ENCODE data around the gene METTL1.
A peak's percentile ranks its signal among the peaks of the same experiment; 100 is the strongest.
"Not testable (repeated sequence)": the region's sequence is repeated elsewhere in the genome, so short reads cannot be mapped to it uniquely, and the experiment has no call there.

METTL1 gene

GRCh38 chr12:57726151-57726883 is 45.6 kb downstream of the METTL1 start:
- H3K9ac ChIP-seq (ENCODE audit: low read depth, low read length) = peak overlapping the region; percentile 63; the same call in 1 of the 2 replicates
- peaks cover 4% of the 10 kb centered on the region; the same call in 1 of the 2 replicates for H3K4me1 ChIP-seq (ENCODE audit: insufficient read depth, low read length)
- H3K9me3 ChIP-seq (ENCODE audit: control insufficient read depth, insufficient read depth, low read length) = no peaks in the 10 kb centered on the region
- no peaks in the 10 kb centered on the region for H3K36me3 ChIP-seq (ENCODE audit: insufficient read depth, low read length)

GRCh38 chr12:57725851-57726150 is 46.1 kb downstream of the METTL1 start:
- Histone ChIP-seq H3K4me1 (ENCODE audit: insufficient read depth, low read length) (peaks cover 4% of the 10 kb centered on the region; the same call in 1 of the 2 replicates), H3K9ac (ENCODE audit: low read depth, low read length) (peak overlapping the region; percentile 63; the same call in 1 of the 2 replicates), H3K36me3 (ENCODE audit: insufficient read depth, low read length) (no peaks in the 10 kb centered on the region), H3K9me3 (ENCODE audit: control insufficient read depth, insufficient read depth, low read length) (no peaks in the 10 kb centered on the region)

- Histone ChIP-seq H3K4me1 (ENCODE audit: insufficient read depth, low read length) (peaks cover 4% of the 10 kb centered on the region; the same call in 1 of the 2 replicates), H3K9me3 (ENCODE audit: control insufficient read depth, insufficient read depth, low read length) (no peaks in the 10 kb centered on the region), H3K36me3 (ENCODE audit: insufficient read depth, low read length) (no peaks in the 10 kb centered on the region), H3K9ac (ENCODE audit: low read depth, low read length) (peak overlapping the region; percentile 23; the same call in 1 of the 2 replicates)
These were observed 46.8 kb downstream of the METTL1 start for GRCh38 chr12:57724936-57725740.

DNA sequence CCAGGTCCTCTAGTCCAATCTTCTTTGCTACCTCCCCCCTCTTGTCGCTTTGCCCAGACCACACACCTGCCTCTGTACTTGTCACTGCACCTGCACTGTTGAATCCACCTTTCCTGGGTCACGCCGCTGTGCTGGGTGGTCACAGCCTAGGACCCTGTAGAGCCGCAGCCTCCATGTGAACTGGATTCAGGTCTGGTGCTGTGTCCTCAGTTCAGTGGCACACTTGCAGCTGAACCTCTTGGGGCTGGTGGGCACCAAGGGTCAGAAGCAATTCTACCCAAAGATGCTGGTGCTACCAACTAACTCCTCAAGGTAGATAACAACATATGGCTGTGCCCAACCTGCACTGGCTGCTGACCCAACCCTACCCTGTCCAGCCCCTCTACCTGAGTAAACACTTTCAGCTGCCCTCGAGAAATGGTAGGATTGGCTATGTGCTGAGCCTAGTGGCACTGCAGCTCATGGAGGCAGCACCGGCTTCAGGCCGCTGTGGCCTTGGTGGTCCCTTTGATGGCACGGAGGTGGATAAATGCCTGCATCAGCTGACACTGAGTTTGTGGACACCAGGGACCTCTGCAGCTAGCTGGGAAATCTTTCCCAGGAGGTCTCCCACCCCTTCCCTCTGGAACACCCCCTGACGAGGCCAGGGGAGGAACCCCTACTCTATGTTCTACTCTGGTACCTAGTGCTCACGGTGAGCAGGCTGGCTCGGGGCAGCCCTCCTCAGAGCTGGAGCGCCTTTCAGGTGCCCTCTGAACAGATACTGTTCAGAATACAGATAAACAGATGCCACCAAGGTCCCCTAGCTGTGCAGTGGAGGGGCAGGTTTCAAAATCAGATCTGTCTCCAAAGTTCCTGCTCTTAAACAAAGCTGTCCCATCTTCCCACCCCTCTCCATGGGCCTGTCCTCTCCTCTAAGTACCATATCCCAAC is 47.6 kb downstream of the METTL1 start:
- Histone ChIP-seq H3K9me3 (ENCODE audit: control insufficient read depth, insufficient read depth, low read length) (no peaks in the 10 kb centered on the region), H3K9ac (ENCODE audit: low read depth, low read length) (no peak overlapping the region), H3K4me1 (ENCODE audit: insufficient read depth, low read length) (peaks cover 4% of the 10 kb centered on the region; the same call in 1 of the 2 replicates), H3K36me3 (ENCODE audit: insufficient read depth, low read length) (no peaks in the 10 kb centered on the region)

GRCh38 chr12:57723630-57723962 is 48.3 kb downstream of the METTL1 start:
- Histone ChIP-seq H3K4me1 (ENCODE audit: insufficient read depth, low read length) (peaks cover 4% of the 10 kb centered on the region; the same call in 1 of the 2 replicates), H3K9me3 (ENCODE audit: control insufficient read depth, insufficient read depth, low read length) (no peaks in the 10 kb centered on the region), H3K9ac (ENCODE audit: low read depth, low read length) (no peak overlapping the region), H3K36me3 (ENCODE audit: insufficient read depth, low read length) (no peaks in the 10 kb centered on the region)

DNA sequence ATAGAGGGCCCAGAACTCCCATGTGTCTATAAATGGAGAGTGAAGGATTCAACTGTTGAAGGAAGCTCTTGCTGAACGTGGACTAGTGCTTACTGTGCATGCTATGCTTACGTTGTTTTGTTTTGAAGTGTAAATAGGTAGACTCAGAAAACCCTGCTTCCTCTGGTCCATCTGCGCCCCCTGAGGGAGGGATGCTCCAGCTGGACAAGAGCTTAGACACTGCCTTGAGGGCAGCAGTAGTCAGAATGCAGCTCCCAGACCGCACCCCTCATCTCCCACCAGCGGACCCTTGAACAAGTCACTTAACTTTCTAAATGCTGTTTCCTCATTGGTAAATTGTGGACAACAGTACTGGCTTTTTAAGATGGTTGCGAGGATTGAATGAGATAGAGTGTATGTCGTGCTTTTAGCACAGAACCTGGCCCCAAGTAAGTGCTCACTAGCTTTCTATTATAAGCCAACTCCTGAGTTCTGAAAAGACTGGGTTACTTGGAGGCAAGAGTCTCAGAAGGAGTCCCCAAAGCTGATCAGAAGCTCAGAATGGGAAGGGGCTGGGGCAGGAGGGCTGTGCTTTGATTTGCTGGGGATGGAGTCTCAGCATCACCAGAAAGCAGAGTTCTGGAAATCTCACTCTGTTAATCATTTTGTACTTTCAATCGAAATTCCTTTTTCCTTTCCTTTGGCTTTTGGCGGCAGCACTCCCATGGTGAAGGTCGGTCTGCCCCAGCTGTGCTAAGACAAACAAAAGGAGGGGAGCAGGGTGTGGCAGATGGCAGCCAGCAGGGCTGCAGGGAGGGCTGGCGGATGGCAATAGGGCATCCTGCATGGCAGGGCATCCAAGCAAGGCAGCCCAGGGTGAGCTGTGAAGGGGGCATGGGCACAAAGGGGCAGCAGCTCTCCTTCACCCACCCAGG is 48.9 kb downstream of the METTL1 start:
- no peak overlapping the region for H3K9ac ChIP-seq (ENCODE audit: low read depth, low read length)
- H3K9me3 ChIP-seq (ENCODE audit: control insufficient read depth, insufficient read depth, low read length) = no peaks in the 10 kb centered on the region
- peaks cover 4% of the 10 kb centered on the region; the same call in 1 of the 2 replicates for H3K4me1 ChIP-seq (ENCODE audit: insufficient read depth, low read length)
- no peaks in the 10 kb centered on the region for H3K36me3 ChIP-seq (ENCODE audit: insufficient read depth, low read length)

GRCh38 chr12:57721846-57722608 is 49.9 kb downstream of the METTL1 start:
- not testable (repeated sequence) for H3K4me1 ChIP-seq (ENCODE audit: insufficient read depth, low read length); H3K36me3 ChIP-seq (ENCODE audit: insufficient read depth, low read length); H3K9ac ChIP-seq (ENCODE audit: low read depth, low read length); H3K9me3 ChIP-seq (ENCODE audit: control insufficient read depth, insufficient read depth, low read length)

DNA sequence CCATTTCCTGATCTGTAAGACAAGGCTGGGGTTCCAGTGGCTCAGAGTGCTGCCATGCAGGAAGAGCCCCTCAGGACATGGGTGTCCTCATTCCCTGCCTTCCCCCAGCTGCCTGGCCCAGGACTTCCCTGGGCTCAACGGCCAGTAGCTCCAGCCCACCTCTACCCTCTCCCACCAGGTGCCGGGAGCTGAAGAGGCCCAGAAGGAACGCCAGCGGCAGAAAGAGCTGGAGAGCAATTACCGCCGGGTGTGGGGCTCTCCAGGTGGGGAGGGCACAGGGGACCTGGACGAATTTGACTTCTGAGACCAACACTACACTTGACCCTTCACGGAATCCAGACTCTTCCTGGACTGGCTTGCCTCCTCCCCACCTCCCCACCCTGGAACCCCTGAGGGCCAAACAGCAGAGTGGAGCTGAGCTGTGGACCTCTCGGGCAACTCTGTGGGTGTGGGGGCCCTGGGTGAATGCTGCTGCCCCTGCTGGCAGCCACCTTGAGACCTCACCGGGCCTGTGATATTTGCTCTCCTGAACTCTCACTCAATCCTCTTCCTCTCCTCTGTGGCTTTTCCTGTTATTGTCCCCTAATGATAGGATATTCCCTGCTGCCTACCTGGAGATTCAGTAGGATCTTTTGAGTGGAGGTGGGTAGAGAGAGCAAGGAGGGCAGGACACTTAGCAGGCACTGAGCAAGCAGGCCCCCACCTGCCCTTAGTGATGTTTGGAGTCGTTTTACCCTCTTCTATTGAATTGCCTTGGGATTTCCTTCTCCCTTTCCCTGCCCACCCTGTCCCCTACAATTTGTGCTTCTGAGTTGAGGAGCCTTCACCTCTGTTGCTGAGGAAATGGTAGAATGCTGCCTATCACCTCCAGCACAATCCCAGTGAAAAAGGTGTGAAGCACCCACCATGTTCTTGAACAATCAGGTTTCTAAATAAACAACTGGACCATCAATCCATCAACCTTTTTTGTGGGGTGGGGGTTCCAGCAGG is 51.0 kb downstream of the METTL1 start:
- Histone ChIP-seq H3K36me3 (ENCODE audit: insufficient read depth, low read length) (peaks cover 4% of the 10 kb centered on the region; the same call in 1 of the 2 replicates), H3K4me1 (ENCODE audit: insufficient read depth, low read length) (peaks cover 4% of the 10 kb centered on the region; the same call in 1 of the 2 replicates), H3K9me3 (ENCODE audit: control insufficient read depth, insufficient read depth, low read length) (no peaks in the 10 kb centered on the region), H3K9ac (ENCODE audit: low read depth, low read length) (no peak overlapping the region)

GRCh38 chr12:57719777-57720605 is 51.9 kb downstream of the METTL1 start:
- Histone ChIP-seq H3K9me3 (ENCODE audit: control insufficient read depth, insufficient read depth, low read length) (no peaks in the 10 kb centered on the region), H3K4me1 (ENCODE audit: insufficient read depth, low read length) (peaks cover 4% of the 10 kb centered on the region; the same call in 1 of the 2 replicates), H3K9ac (ENCODE audit: low read depth, low read length) (no peak overlapping the region), H3K36me3 (ENCODE audit: insufficient read depth, low read length) (peaks cover 4% of the 10 kb centered on the region; the same call in 1 of the 2 replicates)

- Histone ChIP-seq H3K4me1 (ENCODE audit: insufficient read depth, low read length) (peaks cover 4% of the 10 kb centered on the region; the same call in 1 of the 2 replicates), H3K9ac (ENCODE audit: low read depth, low read length) (no peak overlapping the region), H3K36me3 (ENCODE audit: insufficient read depth, low read length) (peaks cover 4% of the 10 kb centered on the region; the same call in 1 of the 2 replicates), H3K9me3 (ENCODE audit: control insufficient read depth, insufficient read depth, low read length) (no peaks in the 10 kb centered on the region)
These were observed 53.0 kb downstream of the METTL1 start for GRCh38 chr12:57718641-57719528.
